H1 (cell line): ENCODE results near the gene CSNK1A1.

Experiments
- TF ChIP-seq, protein P1 (sequence below): IDR thresholded peaks from 2 replicates; pipeline ENCODE4 v1.6.1; 2011; ENCODE audit warnings: low read depth, mild to moderate bottlenecking, low read length; ENCODE audit not compliant: insufficient read depth
- TF ChIP-seq, protein P2 (sequence below), 3 experiments: IDR thresholded peaks; 1 replicate in 2 of 3; 2 replicates in 1 of 3; pipeline versions ENCODE4 v1.5.1 to v1.6.1; 2011; ENCODE audit warnings: low read length in 3 of 3, mild to moderate bottlenecking in 3 of 3, inconsistent platforms in 2 of 3, low read depth in 1 of 3, moderate library complexity in 1 of 3; ENCODE audit not compliant: insufficient read depth in 1 of 3; ENCODE audit errors: control extremely low read depth in 1 of 3

DNA sequence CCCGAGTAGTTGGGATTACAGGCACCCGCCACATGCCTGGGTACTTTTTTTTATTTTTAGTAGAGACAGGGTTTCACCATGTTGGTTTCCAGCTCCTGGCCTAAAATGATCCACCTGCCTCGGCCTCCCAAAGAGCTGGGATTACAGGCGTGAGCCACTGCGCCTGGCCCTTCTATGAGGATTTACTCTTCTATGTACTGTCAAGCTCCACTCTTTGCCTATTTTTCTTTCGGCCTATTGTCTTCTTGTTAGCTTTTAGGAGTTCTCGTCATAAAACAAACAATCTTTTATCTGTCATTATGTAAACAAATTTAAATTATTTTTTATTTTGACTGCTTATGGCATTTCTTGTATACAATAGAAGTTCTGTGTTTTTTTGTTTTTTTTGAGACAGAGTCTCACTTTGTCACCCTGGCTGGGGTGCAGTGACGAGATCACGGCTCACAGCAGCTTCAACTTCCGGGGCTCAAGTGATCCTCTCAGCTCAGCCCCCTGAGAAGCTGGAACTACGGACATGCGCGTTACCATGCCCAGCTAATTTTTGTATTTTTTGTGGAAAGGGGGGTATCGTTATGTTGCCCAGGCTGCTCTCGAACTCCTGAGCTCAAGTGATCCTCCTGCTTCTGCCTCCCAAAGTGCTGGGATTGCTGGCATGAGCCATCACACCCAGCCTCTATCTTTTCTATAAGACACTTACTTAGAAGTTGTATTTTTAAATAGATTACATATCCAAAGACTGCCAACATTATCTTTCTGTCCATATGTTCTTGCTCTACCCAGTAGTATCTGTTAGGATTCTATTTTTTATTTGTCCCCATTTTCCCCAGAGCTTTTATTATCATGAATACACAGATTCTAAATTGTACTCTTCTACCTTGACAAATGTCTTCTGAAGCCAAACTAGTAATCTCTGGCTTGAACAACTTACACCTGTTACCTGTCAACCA lies 29.2 kb downstream of the CSNK1A1 start:
- TF ChIP-seq, protein P1, sequence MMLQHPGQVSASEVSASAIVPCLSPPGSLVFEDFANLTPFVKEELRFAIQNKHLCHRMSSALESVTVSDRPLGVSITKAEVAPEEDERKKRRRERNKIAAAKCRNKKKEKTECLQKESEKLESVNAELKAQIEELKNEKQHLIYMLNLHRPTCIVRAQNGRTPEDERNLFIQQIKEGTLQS, result no peak
- TF ChIP-seq, protein P2, sequence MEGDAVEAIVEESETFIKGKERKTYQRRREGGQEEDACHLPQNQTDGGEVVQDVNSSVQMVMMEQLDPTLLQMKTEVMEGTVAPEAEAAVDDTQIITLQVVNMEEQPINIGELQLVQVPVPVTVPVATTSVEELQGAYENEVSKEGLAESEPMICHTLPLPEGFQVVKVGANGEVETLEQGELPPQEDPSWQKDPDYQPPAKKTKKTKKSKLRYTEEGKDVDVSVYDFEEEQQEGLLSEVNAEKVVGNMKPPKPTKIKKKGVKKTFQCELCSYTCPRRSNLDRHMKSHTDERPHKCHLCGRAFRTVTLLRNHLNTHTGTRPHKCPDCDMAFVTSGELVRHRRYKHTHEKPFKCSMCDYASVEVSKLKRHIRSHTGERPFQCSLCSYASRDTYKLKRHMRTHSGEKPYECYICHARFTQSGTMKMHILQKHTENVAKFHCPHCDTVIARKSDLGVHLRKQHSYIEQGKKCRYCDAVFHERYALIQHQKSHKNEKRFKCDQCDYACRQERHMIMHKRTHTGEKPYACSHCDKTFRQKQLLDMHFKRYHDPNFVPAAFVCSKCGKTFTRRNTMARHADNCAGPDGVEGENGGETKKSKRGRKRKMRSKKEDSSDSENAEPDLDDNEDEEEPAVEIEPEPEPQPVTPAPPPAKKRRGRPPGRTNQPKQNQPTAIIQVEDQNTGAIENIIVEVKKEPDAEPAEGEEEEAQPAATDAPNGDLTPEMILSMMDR (IDR thresholded peaks at IDR 0.05; ENCODE audit: control extremely low read depth in 1 of 3, insufficient read depth in 1 of 3, low read depth in 1 of 3, low read length in 3 of 3), result no peak
